C4-2B (cell line): Measurements from ENCODE around the gene PTPRN2.

Experiments used
- CTCF ChIP-seq: fragments of 450-650 bp; conservative IDR thresholded peaks from 2 replicates; pipeline ENCODE4 v1.5.1; 2017; ENCODE audit warnings: mild to moderate bottlenecking
- ZFX ChIP-seq: fragments of 450-650 bp; IDR thresholded peaks from 2 replicates; pipeline ENCODE4 v1.6.1; 2017

- TF ChIP-seq CTCF (no peak), ZFX (no peak)
These were observed 560.9 kb downstream of the PTPRN2 start for GRCh38 chr7:158026636-158027265.
